ENCODE measurements around the gene BOLA2B. TPM values are rescaled to one million over a fixed set of nuclear protein-coding genes. Genes with fewer than 3 reads are reported as not detected.

The BOLA2B gene
- total RNA-seq, 1 donor = 46.6 TPM

GRCh38 chr16:30187971-30188561 lies 5.4 kb downstream of the BOLA2B start:
- TF ChIP-seq, protein P1, sequence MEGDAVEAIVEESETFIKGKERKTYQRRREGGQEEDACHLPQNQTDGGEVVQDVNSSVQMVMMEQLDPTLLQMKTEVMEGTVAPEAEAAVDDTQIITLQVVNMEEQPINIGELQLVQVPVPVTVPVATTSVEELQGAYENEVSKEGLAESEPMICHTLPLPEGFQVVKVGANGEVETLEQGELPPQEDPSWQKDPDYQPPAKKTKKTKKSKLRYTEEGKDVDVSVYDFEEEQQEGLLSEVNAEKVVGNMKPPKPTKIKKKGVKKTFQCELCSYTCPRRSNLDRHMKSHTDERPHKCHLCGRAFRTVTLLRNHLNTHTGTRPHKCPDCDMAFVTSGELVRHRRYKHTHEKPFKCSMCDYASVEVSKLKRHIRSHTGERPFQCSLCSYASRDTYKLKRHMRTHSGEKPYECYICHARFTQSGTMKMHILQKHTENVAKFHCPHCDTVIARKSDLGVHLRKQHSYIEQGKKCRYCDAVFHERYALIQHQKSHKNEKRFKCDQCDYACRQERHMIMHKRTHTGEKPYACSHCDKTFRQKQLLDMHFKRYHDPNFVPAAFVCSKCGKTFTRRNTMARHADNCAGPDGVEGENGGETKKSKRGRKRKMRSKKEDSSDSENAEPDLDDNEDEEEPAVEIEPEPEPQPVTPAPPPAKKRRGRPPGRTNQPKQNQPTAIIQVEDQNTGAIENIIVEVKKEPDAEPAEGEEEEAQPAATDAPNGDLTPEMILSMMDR (IDR thresholded peaks at IDR 0.05; ENCODE audit: insufficient read depth, low read depth, low read length) = no peak
- no peak overlapping the region for H3K4me3 ChIP-seq (ENCODE audit: low read depth, low read length)
- no peak for DNase-seq (ENCODE audit: low read depth)

DNA sequence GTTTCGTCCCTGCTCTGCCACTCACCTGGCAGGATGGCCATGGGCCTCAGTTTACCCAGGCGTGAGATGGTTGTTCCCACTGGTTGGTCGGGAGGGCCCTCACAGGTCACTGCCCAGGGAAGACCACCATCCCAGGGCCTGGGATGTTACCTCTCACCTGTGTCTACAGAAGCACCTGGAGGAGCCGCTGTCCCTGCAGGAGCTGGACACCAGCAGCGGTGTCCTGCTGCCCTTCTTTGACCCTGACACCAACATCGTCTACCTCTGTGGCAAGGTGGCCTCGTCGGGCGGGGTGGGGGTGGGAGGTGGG lies 6.0 kb downstream of the BOLA2B start:
- TF ChIP-seq, protein P1 (IDR thresholded peaks at IDR 0.05; ENCODE audit: insufficient read depth, low read depth, low read length) = no peak
- no peak for DNase-seq (ENCODE audit: low read depth)
- no peak overlapping the region for H3K4me3 ChIP-seq (ENCODE audit: low read depth, low read length)

- peak; percentile 17 for DNase-seq (ENCODE audit: low read depth)
- TF ChIP-seq, protein P1 (IDR thresholded peaks at IDR 0.05; ENCODE audit: insufficient read depth, low read depth, low read length) = peak; percentile 43
- H3K4me3 ChIP-seq (ENCODE audit: low read depth, low read length) = no peak overlapping the region
These were observed 6.5 kb downstream of the BOLA2B start for GRCh38 chr16:30186782-30187555.

DNA sequence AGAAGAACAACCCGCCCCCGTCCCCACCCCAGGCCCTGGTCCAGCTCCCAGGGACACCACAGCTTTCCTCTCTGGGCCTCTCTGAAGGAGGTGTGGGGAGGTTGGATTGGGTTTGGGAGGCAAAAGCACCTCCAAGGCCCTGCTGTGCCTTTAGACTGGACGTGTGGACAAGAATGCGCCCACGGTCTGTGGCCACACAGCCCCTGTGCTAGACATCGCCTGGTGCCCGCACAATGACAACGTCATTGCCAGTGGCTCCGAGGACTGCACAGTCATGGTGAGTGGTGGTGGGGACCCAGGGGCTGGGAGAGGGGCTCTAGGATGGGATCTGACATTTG lies 7.1 kb downstream of the BOLA2B start:
- no peak overlapping the region for H3K4me3 ChIP-seq (ENCODE audit: low read depth, low read length)
- TF ChIP-seq, protein P1 (IDR thresholded peaks at IDR 0.05; ENCODE audit: insufficient read depth, low read depth, low read length) = no peak
- DNase-seq (ENCODE audit: low read depth) = no peak

DNA sequence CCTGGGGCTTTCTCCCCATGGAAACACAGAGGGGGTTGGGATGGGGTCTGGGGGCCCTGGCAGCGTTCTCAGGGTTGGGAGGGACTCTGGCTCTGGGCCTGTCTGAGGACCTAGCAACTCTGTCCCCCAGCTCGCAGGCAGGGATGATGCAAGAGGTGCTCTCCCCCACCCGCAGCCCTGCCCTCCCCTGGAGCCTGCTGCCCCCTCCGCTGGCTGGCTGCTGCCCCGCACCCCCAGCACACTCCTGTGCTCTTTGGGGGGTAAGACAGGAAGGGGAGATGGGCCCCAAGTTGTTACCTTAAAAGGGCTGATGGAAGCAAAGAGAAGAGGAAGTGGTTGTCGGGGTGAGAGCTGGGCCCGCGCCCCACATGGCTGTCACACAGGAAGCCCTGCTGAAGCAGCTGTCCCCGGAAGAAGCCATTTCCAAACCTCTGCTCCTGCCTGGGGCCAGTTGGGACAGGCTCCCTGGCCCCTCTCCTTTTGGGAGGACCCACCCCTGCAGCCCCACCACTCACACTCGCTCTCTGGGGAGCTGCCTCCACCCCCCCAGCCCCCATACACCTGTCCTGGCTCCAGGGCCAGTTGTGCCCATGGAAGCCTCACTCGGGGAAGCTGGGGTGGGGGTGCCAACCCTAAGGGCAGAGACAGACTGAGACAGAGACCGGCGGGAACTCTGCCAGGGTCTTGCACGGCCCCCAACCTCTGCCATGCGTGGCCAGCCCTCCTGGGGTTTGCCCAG lies 7.6 kb downstream of the BOLA2B start:
- TF ChIP-seq, protein P1 (IDR thresholded peaks at IDR 0.05; ENCODE audit: insufficient read depth, low read depth, low read length) = no peak
- DNase-seq (ENCODE audit: low read depth) = no peak
- no peak overlapping the region for H3K4me3 ChIP-seq (ENCODE audit: low read depth, low read length)

DNA sequence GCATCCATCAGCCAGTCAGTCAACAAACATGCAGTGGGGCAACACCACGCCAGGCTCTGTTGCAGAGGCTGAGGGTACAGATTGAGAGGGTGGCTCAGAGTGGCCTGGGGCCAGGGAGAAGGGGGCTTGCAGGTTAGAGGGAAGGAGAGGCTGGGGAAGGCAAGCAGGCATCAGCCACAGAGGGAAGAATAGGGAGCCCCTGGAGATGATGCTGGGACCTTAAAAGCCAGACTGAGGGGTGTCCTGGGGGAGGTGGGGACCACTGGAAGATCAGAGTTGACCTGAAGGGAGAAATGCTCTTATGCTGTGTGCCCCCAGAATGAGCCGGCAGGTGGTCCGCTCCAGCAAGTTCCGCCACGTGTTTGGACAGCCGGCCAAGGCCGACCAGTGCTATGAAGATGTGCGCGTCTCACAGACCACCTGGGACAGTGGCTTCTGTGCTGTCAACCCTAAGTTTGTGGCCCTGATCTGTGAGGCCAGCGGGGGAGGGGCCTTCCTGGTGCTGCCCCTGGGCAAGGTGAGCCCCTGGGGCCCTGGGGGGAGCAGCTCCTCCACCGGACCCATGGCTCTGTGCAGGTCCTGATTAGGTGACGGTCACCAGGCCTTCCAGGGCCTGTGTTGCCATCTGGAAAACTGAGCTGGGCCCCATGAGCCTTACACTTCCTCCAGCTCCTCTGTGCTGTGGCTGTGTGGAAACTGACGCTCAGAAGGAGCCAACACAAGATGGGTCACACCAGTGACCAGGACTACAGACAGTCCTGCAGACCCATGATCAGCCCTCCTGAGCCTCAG lies 8.4 kb downstream of the BOLA2B start:
- no peak overlapping the region for H3K4me3 ChIP-seq (ENCODE audit: low read depth, low read length)
- TF ChIP-seq, protein P1 (IDR thresholded peaks at IDR 0.05; ENCODE audit: insufficient read depth, low read depth, low read length) = no peak
- DNase-seq (ENCODE audit: low read depth) = no peak

Data from fibroblast of villous mesenchyme (primary cell).